Measurements from ENCODE around the gene MTR.

GRCh38 chr1:236774926-236775325, 20.2 kb upstream of the MTR start:
- TF ChIP-seq POLR2A (IDR thresholded peaks at IDR 0.05) (no peak), CTCF (IDR thresholded peaks at IDR 0.05) (peak in 1 of 5 experiments; percentile 15), EP300 (IDR thresholded peaks at IDR 0.05) (no peak)

Measured in tibial nerve (tissue), 4 donors.